T-cell (primary cell): ENCODE data around the gene PREX1. TPM values are rescaled to one million over a fixed set of nuclear protein-coding genes. Genes with fewer than 3 reads are reported as not detected.
"Not testable (repeated sequence)": the region's sequence is repeated elsewhere in the genome, so short reads cannot be mapped to it uniquely, and the experiment has no call there.

ENCODE experiments used
- ATAC-seq, 4 experiments: fragments of 200-7000 bp in 3 of 4; fragments of 150-1000 bp in 1 of 4; cut with Tn5 transposase; replicated peaks in 1 of 4; 1 replicate in 3 of 4; 2 replicates in 1 of 4; pipeline ENCODE4 v1.10.0; 2021; ENCODE audit warnings: moderate library complexity in 3 of 4, mild to moderate bottlenecking in 2 of 4, moderate number of reproducible peaks in 1 of 4
- CTCF ChIA-PET, 2 donors: fragments of 300-600 bp; sonication (Branson Sonifier 250); formaldehyde crosslinking; loops; one replicate each; lab custom pipeline; 2022; ENCODE audit warnings: antibody characterized with exemption in 2 of 2; lab: Charles Lee
- POLR2A ChIA-PET, 2 donors: fragments of 300-600 bp; sonication (Branson Sonifier 250); formaldehyde crosslinking; loops; one replicate each; lab custom pipeline; 2022; ENCODE audit warnings: antibody characterized with exemption in 2 of 2; lab: Charles Lee
- DNase-seq, 35 experiments: peaks; one replicate each; pipeline versions ENCODE4 v3.0.0 to v3.0.0-alpha.2; 2013 to 2023
- H3K27ac ChIP-seq: one replicate; pipeline ENCODE4 v1.5.1; 2013; ENCODE audit warnings: low read length
- H3K27me3 ChIP-seq, 2 experiments: replicated peaks in 1 of 2; 1 replicate in 1 of 2; 2 replicates in 1 of 2; pipeline versions ENCODE4 v1.6.1 to v1.7.0; 2013; ENCODE audit warnings: low read length in 1 of 2, mixed read lengths in 1 of 2; ENCODE audit not compliant: control insufficient read depth in 2 of 2, insufficient read depth in 2 of 2; ENCODE audit errors: extremely low read depth in 1 of 2
- H3K36me3 ChIP-seq, 2 donors: 1 replicate in 1 of 2; 2 replicates in 1 of 2; pipeline versions ENCODE4 v1.6.1 to v1.7.0; 2013; ENCODE audit warnings: low read length in 1 of 2; ENCODE audit not compliant: control insufficient read depth in 2 of 2, insufficient read depth in 1 of 2; ENCODE audit errors: extremely low read depth in 1 of 2
- H3K4me1 ChIP-seq, 2 experiments: 1 replicate in 1 of 2; 2 replicates in 1 of 2; pipeline versions ENCODE4 v1.6.1 to v1.7.0; 2013; ENCODE audit warnings: low read length in 2 of 2, mixed read lengths in 1 of 2; ENCODE audit not compliant: insufficient read depth in 2 of 2, control insufficient read depth in 1 of 2; ENCODE audit errors: extremely low read depth in 1 of 2
- H3K4me3 ChIP-seq, 2 donors: 1 replicate in 1 of 2; 2 replicates in 1 of 2; pipeline versions ENCODE4 v1.5.1 to v1.7.0; 2013; ENCODE audit warnings: mild to moderate bottlenecking in 2 of 2, low read length in 1 of 2, moderate library complexity in 1 of 2; ENCODE audit not compliant: control insufficient read depth in 1 of 2; ENCODE audit errors: extremely low read depth in 1 of 2
- H3K9me3 ChIP-seq: 2 replicates; pipeline ENCODE4 v1.7.0; 2013
- H3K27ac Mint-ChIP-seq, 2 donors: one replicate each; pipeline ENCODE4 v1.8.0; 2020 to 2021; ENCODE audit warnings: mild to moderate bottlenecking in 2 of 2, mixed read lengths in 2 of 2
- H3K27me3 Mint-ChIP-seq, 2 donors: one replicate each; pipeline ENCODE4 v1.8.0; 2021 to 2022; ENCODE audit warnings: mixed read lengths in 2 of 2
- H3K36me3 Mint-ChIP-seq: one replicate; pipeline ENCODE4 v1.8.0; 2021; ENCODE audit warnings: mixed read lengths
- H3K4me1 Mint-ChIP-seq, 3 donors: one replicate each; pipeline ENCODE4 v1.8.0; 2020 to 2022; ENCODE audit warnings: mixed read lengths in 3 of 3, mild to moderate bottlenecking in 1 of 3
- H3K4me3 Mint-ChIP-seq, 3 donors: one replicate each; pipeline ENCODE4 v1.8.0; 2020 to 2022; ENCODE audit warnings: mild to moderate bottlenecking in 3 of 3, mixed read lengths in 3 of 3, moderate library complexity in 3 of 3
- H3K9me3 Mint-ChIP-seq, 3 donors: one replicate each; pipeline ENCODE4 v1.8.0; 2020 to 2022; ENCODE audit warnings: mixed read lengths in 3 of 3
- WGBS: methylation state at CpG from one replicate; pipeline ENCODE4 v1.1.5; 2013; ENCODE audit warnings: missing lambda C conversion rate; ENCODE audit not compliant: insufficient coverage; 5-methylcytosine and 5-hydroxymethylcytosine counted together
- total RNA-seq, 35 experiments: library from RNA in 6 of 35; stranded (reverse) in 6 of 35; fragments of 120-200 nt in 1 of 35; gene quantifications; one replicate each; pipeline versions ENCODE4 v1.2.1 to v1.2.4 and lab custom pipeline; 2013 to 2026

PREX1 gene
- total RNA-seq, 5 donors from 2014 or later (not counting 1 experiment from before 2014, with no cell fraction given) = 99.2 to 181 (median 137) TPM

GRCh38 chr20:48812600-48813445, 15.0 kb downstream of the PREX1 start:
- no peak overlapping the region for H3K4me3 ChIP-seq
- no peaks in the 10 kb centered on the region for H3K27me3 Mint-ChIP-seq
- no peak for ATAC-seq
- no peak overlapping the region for H3K27ac Mint-ChIP-seq
- H3K36me3 Mint-ChIP-seq = peaks cover 13% of the 10 kb centered on the region
- H3K4me3 Mint-ChIP-seq = no peak overlapping the region
- no peaks in the 10 kb centered on the region for H3K9me3 ChIP-seq
- H3K27ac ChIP-seq = peak overlapping the region; percentile 45
- H3K27me3 ChIP-seq = no peaks in the 10 kb centered on the region
- POLR2A ChIA-PET = interaction anchor here (0.5 to 0.7 kb wide), 2 partner anchors 109 to 893 kb away, joined by 3 read pairs; no protein-coding TSS in a partner anchor
- no peaks in the 10 kb centered on the region for H3K9me3 Mint-ChIP-seq
- H3K4me1 ChIP-seq = peaks cover 16 to 88% of the 10 kb centered on the region in 2 experiments
- CTCF ChIA-PET = interaction anchor here in 1 of 2 donors (0.6 kb wide), 1 partner anchor 14 kb away, joined by 4 read pairs; no protein-coding TSS in a partner anchor
- H3K36me3 ChIP-seq = peaks cover 0 to 41% of the 10 kb centered on the region in 2 donors
- DNase-seq = no peak
- H3K4me1 Mint-ChIP-seq = peaks cover 35 to 59% (median 45%) of the 10 kb centered on the region in 3 donors
- WGBS = 97% methylated on average over 4 of the region's 15 CpGs

GRCh38 chr20:48812114-48812513, 15.7 kb downstream of the PREX1 start:
- H3K9me3 ChIP-seq, H3K27me3 ChIP-seq, H3K4me3 ChIP-seq, H3K9me3 Mint-ChIP-seq, ATAC-seq, DNase-seq, H3K27me3 Mint-ChIP-seq, CTCF ChIA-PET, H3K27ac ChIP-seq, H3K4me3 Mint-ChIP-seq: not testable (repeated sequence)
- WGBS = no CpG with 5 or more reads among the region's 1 CpG
- peaks cover 0 to 36% of the 10 kb centered on the region in 2 donors for H3K36me3 ChIP-seq
- POLR2A ChIA-PET = interaction anchor here (0.5 to 0.7 kb wide), 2 partner anchors 110 to 894 kb away, joined by 3 read pairs; no protein-coding TSS in a partner anchor
- H3K36me3 Mint-ChIP-seq = peaks cover 20% of the 10 kb centered on the region
- H3K27ac Mint-ChIP-seq = peak overlapping the region; percentile 6 to 69
- H3K4me1 Mint-ChIP-seq = peaks cover 38 to 55% (median 41%) of the 10 kb centered on the region in 3 donors
- peaks cover 11 to 82% of the 10 kb centered on the region in 2 experiments for H3K4me1 ChIP-seq

GRCh38 chr20:48809673-48810072, 18.1 kb downstream of the PREX1 start:
- Mint-ChIP-seq H3K36me3 (peaks cover 33% of the 10 kb centered on the region), H3K4me3 (no peak overlapping the region), H3K27ac (peak overlapping the region; percentile 24 to 52), H3K4me1 (peaks cover 33 to 63% (median 50%) of the 10 kb centered on the region in 3 donors), H3K9me3 (peaks cover 0 to 4% (median 3%) of the 10 kb centered on the region in 3 donors), H3K27me3 (no peaks in the 10 kb centered on the region)
- peaks cover 4 to 82% of the 10 kb centered on the region in 2 experiments for H3K4me1 ChIP-seq
- POLR2A ChIA-PET = no interaction called here
- no CpG with 5 or more reads among the region's 5 CpGs for WGBS
- no peaks in the 10 kb centered on the region for H3K9me3 ChIP-seq
- peaks cover 0 to 45% of the 10 kb centered on the region in 2 donors for H3K36me3 ChIP-seq
- CTCF ChIA-PET = no interaction called here
- ATAC-seq (no peak), DNase-seq (no peak)
- peak overlapping the region; percentile 27 for H3K27ac ChIP-seq
- no peaks in the 10 kb centered on the region for H3K27me3 ChIP-seq
- no peak overlapping the region for H3K4me3 ChIP-seq

GRCh38 chr20:48808382-48809034, 19.3 kb downstream of the PREX1 start:
- DNase-seq (no peak), ATAC-seq (no peak)
- peak overlapping the region in 1 of 3 donors; percentile 16 for H3K4me3 Mint-ChIP-seq
- ChIA-PET CTCF (no interaction called here), POLR2A (no interaction called here)
- H3K36me3 Mint-ChIP-seq = peaks cover 42% of the 10 kb centered on the region
- no peaks in the 10 kb centered on the region for H3K27me3 Mint-ChIP-seq
- H3K4me1 Mint-ChIP-seq = peaks cover 42 to 73% (median 60%) of the 10 kb centered on the region in 3 donors
- Histone ChIP-seq H3K36me3 (peaks cover 0 to 49% of the 10 kb centered on the region in 2 donors), H3K4me3 (no peak overlapping the region), H3K27ac (no peak overlapping the region), H3K9me3 (no peaks in the 10 kb centered on the region), H3K27me3 (no peaks in the 10 kb centered on the region), H3K4me1 (peaks cover 2 to 83% of the 10 kb centered on the region in 2 experiments)
- peak overlapping the region; percentile 39 to 57 for H3K27ac Mint-ChIP-seq
- peaks cover 0 to 4% (median 3%) of the 10 kb centered on the region in 3 donors for H3K9me3 Mint-ChIP-seq
- 87% methylated on average over 7 of the region's 10 CpGs for WGBS

GRCh38 chr20:48807586-48808381, 20.0 kb downstream of the PREX1 start:
- H3K27ac ChIP-seq = no peak overlapping the region
- H3K9me3 ChIP-seq = no peaks in the 10 kb centered on the region
- H3K27me3 ChIP-seq = no peaks in the 10 kb centered on the region
- DNase-seq (no peak), ATAC-seq (no peak)
- H3K4me1 ChIP-seq = peaks cover 2 to 84% of the 10 kb centered on the region in 2 experiments
- POLR2A ChIA-PET = interaction anchor here in 1 of 2 donors (0.5 kb wide), 1 partner anchor 38 kb away, joined by 4 read pairs; no protein-coding TSS in a partner anchor
- CTCF ChIA-PET = no interaction called here
- H3K36me3 Mint-ChIP-seq = peaks cover 42% of the 10 kb centered on the region
- peak overlapping the region; percentile 32 to 34 for H3K27ac Mint-ChIP-seq
- no peak overlapping the region for H3K4me3 Mint-ChIP-seq
- no peaks in the 10 kb centered on the region for H3K27me3 Mint-ChIP-seq
- peaks cover 0 to 45% of the 10 kb centered on the region in 2 donors for H3K36me3 ChIP-seq
- peaks cover 43 to 80% (median 65%) of the 10 kb centered on the region in 3 donors for H3K4me1 Mint-ChIP-seq
- 100% methylated on average over 3 of the region's 13 CpGs for WGBS
- H3K9me3 Mint-ChIP-seq = peaks cover 0 to 4% (median 3%) of the 10 kb centered on the region in 3 donors
- no peak overlapping the region for H3K4me3 ChIP-seq
